ENCODE data around the gene CACNB4. TPM values are rescaled to one million over a fixed set of nuclear protein-coding genes. Genes with fewer than 3 reads are reported as not detected.
A peak's percentile ranks its signal among the peaks of the same experiment; 100 is the strongest.

CACNB4 gene
- total and polyA plus RNA-seq, 9 of the 15 experiments (the other 6 are each of a cell fraction or from before 2014, with no cell fraction given) = 0.01 to 0.20 (median 0.04) TPM; not detected in 1

- TF ChIP-seq, protein P1, sequence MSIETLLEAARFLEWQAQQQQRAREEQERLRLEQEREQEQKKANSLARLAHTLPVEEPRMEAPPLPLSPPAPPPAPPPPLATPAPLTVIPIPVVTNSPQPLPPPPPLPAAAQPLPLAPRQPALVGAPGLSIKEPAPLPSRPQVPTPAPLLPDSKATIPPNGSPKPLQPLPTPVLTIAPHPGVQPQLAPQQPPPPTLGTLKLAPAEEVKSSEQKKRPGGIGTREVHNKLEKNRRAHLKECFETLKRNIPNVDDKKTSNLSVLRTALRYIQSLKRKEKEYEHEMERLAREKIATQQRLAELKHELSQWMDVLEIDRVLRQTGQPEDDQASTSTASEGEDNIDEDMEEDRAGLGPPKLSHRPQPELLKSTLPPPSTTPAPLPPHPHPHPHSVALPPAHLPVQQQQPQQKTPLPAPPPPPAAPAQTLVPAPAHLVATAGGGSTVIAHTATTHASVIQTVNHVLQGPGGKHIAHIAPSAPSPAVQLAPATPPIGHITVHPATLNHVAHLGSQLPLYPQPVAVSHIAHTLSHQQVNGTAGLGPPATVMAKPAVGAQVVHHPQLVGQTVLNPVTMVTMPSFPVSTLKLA (conservative IDR thresholded peaks at IDR 0.05) = peak in 1 of 2 experiments; percentile 69; a peak in 1 of 4 replicates
- TF ChIP-seq RCOR1 (IDR thresholded peaks at IDR 0.05; ENCODE audit: borderline replicate concordance in 1 of 2, low read depth in 2 of 2, low read length in 2 of 2) (peak; percentile 64 to 94; a peak in 3 of 4 replicates), TSC22D4 (tag; IDR thresholded peaks at IDR 0.05) (no peak), SIX5 (IDR thresholded peaks at IDR 0.05; ENCODE audit: borderline replicate concordance in 1 of 2, insufficient read depth in 1 of 2, low read depth in 1 of 2, low read length in 2 of 2) (no peak), NR2C2 (CRISPR knock-in tag; IDR thresholded peaks at IDR 0.05) (no peak), NR2C2 (tag; IDR thresholded peaks at IDR 0.05) (0 out of 2 replicates have a peak, but pooled peaks have one; percentile 19), HLTF (IDR thresholded peaks at IDR 0.05) (peak; percentile 49; the same call in 1 of the 2 replicates), ZNF239 (CRISPR knock-in tag; IDR thresholded peaks at IDR 0.05) (0 out of 2 replicates have a peak, but pooled peaks have one; percentile 34), PHF21A (IDR thresholded peaks at IDR 0.05; ENCODE audit: borderline replicate concordance, low read depth) (no peak), RBM14 (IDR thresholded peaks at IDR 0.05; ENCODE audit: borderline replicate concordance, insufficient read depth, low read depth, low read length) (no peak), HMBOX1 (IDR thresholded peaks at IDR 0.05) (peak; percentile 96), SMARCA4 (IDR thresholded peaks at IDR 0.05) (peak; percentile 96), GABPB2 (CRISPR knock-in tag; conservative IDR thresholded peaks at IDR 0.05) (no peak)
- TF ChIP-seq, protein P2, sequence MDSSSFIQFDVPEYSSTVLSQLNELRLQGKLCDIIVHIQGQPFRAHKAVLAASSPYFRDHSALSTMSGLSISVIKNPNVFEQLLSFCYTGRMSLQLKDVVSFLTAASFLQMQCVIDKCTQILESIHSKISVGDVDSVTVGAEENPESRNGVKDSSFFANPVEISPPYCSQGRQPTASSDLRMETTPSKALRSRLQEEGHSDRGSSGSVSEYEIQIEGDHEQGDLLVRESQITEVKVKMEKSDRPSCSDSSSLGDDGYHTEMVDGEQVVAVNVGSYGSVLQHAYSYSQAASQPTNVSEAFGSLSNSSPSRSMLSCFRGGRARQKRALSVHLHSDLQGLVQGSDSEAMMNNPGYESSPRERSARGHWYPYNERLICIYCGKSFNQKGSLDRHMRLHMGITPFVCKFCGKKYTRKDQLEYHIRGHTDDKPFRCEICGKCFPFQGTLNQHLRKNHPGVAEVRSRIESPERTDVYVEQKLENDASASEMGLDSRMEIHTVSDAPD (CRISPR knock-in tag; IDR thresholded peaks at IDR 0.05) = no peak
- TF ChIP-seq, protein P3, sequence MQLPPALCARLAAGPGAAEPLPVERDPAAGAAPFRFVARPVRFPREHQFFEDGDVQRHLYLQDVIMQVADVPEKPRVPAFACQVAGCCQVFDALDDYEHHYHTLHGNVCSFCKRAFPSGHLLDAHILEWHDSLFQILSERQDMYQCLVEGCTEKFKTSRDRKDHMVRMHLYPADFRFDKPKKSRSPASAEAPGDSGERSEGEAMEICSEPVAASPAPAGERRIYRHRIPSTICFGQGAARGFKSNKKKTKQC (CRISPR knock-in tag; IDR thresholded peaks at IDR 0.05) = no peak
- TF ChIP-seq, protein P4, sequence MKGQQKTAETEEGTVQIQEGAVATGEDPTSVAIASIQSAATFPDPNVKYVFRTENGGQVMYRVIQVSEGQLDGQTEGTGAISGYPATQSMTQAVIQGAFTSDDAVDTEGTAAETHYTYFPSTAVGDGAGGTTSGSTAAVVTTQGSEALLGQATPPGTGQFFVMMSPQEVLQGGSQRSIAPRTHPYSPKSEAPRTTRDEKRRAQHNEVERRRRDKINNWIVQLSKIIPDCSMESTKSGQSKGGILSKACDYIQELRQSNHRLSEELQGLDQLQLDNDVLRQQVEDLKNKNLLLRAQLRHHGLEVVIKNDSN (CRISPR knock-in tag; IDR thresholded peaks at IDR 0.05) = no peak
- TF ChIP-seq, protein P5, sequence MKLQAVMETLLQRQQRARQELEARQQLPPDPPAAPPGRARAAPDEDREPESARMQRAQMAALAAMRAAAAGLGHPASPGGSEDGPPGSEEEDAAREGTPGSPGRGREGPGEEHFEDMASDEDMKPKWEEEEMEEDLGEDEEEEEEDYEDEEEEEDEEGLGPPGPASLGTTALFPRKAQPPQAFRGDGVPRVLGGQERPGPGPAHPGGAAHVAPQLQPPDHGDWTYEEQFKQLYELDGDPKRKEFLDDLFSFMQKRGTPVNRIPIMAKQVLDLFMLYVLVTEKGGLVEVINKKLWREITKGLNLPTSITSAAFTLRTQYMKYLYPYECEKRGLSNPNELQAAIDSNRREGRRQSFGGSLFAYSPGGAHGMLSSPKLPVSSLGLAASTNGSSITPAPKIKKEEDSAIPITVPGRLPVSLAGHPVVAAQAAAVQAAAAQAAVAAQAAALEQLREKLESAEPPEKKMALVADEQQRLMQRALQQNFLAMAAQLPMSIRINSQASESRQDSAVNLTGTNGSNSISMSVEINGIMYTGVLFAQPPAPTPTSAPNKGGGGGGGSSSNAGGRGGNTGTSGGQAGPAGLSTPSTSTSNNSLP (IDR thresholded peaks at IDR 0.05; ENCODE audit: borderline replicate concordance, low read depth, low read length) = peak; percentile 97
- TF ChIP-seq, protein P6, sequence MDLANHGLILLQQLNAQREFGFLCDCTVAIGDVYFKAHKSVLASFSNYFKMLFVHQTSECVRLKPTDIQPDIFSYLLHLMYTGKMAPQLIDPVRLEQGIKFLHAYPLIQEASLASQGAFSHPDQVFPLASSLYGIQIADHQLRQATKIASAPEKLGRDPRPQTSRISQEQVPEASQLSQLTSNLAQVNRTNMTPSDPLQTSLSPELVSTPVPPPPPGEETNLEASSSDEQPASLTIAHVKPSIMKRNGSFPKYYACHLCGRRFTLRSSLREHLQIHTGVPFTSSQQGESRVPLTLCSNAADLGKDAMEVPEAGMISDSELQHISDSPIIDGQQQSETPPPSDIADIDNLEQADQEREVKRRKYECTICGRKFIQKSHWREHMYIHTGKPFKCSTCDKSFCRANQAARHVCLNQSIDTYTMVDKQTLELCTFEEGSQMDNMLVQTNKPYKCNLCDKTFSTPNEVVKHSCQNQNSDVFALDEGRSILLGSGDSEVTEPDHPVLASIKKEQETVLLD (IDR thresholded peaks at IDR 0.05) = peak; percentile 75; the same call in 1 of the 2 replicates
Measured at GRCh38 chr2:151789055-151789834, 309.6 kb downstream of the CACNB4 start (continued).

Data from K562 (cell line).